ENCODE measurements around the gene DCLK2. TPM values are rescaled to one million over a fixed set of nuclear protein-coding genes. Genes with fewer than 3 reads are reported as not detected.

DCLK2 gene
- total RNA-seq, 1 donor from 2014 or later, result 3.4 TPM

DNA sequence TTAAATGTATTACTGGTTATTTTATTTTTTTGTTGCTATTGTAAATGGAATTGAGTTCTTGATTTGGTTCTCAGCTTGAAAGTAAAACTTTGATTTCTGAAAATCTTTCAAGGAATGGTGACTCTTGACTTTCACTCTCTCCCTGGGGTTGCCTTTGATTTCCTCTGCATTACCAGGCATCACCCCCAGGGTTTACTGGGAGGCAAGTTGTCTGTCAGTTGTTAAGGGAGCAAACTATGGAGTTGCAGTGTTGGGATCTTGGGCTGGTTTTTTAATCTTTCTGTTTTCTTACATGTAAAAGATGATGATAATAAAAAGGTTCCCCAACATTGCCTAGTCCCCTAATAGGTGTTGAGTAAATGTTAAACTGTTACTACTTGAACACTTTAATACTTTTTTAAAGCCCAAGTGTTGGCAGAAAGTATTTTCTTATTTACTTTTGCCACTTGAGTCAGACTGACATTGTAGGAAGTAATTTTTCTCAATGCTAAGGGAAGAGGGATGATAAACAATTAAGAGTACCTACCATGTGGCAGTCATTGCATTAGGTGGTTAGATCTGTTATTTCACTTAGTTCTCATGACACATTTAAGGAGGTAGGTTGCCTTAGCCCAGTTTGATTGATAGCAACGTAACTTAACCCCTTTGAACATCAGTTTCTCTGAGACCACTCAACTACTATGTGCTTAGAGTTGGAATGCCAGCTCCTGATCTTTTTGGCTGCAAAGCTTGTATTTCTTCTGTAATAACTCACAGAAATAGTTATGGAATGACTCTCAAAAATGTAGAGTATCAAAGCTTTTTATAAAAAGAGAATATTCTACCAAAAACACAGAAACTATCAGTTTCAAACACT lies 67.1 kb downstream of the DCLK2 start:
- Histone ChIP-seq H3K4me3 (ENCODE audit: low read depth, low read length) (no peak overlapping the region), H3K27me3 (ENCODE audit: control insufficient read depth, insufficient read depth, low read length) (no peaks in the 10 kb centered on the region), H3K36me3 (ENCODE audit: control insufficient read depth, insufficient read depth, low read length) (no peaks in the 10 kb centered on the region)
- peak; percentile 22 for TF ChIP-seq CTCF (IDR thresholded peaks at IDR 0.05; ENCODE audit: insufficient read depth, low read length, poor library complexity, severe bottlenecking)
- no peak for DNase-seq (ENCODE audit: low read depth)

GRCh38 chr4:150145946-150146340 lies 67.7 kb downstream of the DCLK2 start:
- H3K36me3 ChIP-seq (ENCODE audit: control insufficient read depth, insufficient read depth, low read length), result no peaks in the 10 kb centered on the region
- no peaks in the 10 kb centered on the region for H3K27me3 ChIP-seq (ENCODE audit: control insufficient read depth, insufficient read depth, low read length)
- no peak overlapping the region for H3K4me3 ChIP-seq (ENCODE audit: low read depth, low read length)
- TF ChIP-seq CTCF (IDR thresholded peaks at IDR 0.05; ENCODE audit: insufficient read depth, low read length, poor library complexity, severe bottlenecking), result no peak
- DNase-seq (ENCODE audit: low read depth), result no peak

GRCh38 chr4:150149381-150149780 lies 71.1 kb downstream of the DCLK2 start:
- no peak for TF ChIP-seq CTCF (IDR thresholded peaks at IDR 0.05; ENCODE audit: insufficient read depth, low read length, poor library complexity, severe bottlenecking)
- Histone ChIP-seq H3K4me3 (ENCODE audit: low read depth, low read length) (no peak overlapping the region), H3K36me3 (ENCODE audit: control insufficient read depth, insufficient read depth, low read length) (no peaks in the 10 kb centered on the region), H3K27me3 (ENCODE audit: control insufficient read depth, insufficient read depth, low read length) (no peaks in the 10 kb centered on the region)
- DNase-seq (ENCODE audit: low read depth), result no peak

- H3K4me3 ChIP-seq (ENCODE audit: low read depth, low read length), result no peak overlapping the region
- no peak for DNase-seq (ENCODE audit: low read depth)
- no peaks in the 10 kb centered on the region for H3K27me3 ChIP-seq (ENCODE audit: control insufficient read depth, insufficient read depth, low read length)
- no peak for TF ChIP-seq CTCF (IDR thresholded peaks at IDR 0.05; ENCODE audit: insufficient read depth, low read length, poor library complexity, severe bottlenecking)
- no peaks in the 10 kb centered on the region for H3K36me3 ChIP-seq (ENCODE audit: control insufficient read depth, insufficient read depth, low read length)
These were observed 72.4 kb downstream of the DCLK2 start for GRCh38 chr4:150150629-150151062.

GRCh38 chr4:150152766-150153165 lies 74.5 kb downstream of the DCLK2 start:
- DNase-seq (ENCODE audit: low read depth), result no peak
- TF ChIP-seq CTCF (IDR thresholded peaks at IDR 0.05; ENCODE audit: insufficient read depth, low read length, poor library complexity, severe bottlenecking), result no peak
- H3K4me3 ChIP-seq (ENCODE audit: low read depth, low read length), result no peak overlapping the region
- H3K27me3 ChIP-seq (ENCODE audit: control insufficient read depth, insufficient read depth, low read length), result no peaks in the 10 kb centered on the region
- H3K36me3 ChIP-seq (ENCODE audit: control insufficient read depth, insufficient read depth, low read length), result no peaks in the 10 kb centered on the region

DNA sequence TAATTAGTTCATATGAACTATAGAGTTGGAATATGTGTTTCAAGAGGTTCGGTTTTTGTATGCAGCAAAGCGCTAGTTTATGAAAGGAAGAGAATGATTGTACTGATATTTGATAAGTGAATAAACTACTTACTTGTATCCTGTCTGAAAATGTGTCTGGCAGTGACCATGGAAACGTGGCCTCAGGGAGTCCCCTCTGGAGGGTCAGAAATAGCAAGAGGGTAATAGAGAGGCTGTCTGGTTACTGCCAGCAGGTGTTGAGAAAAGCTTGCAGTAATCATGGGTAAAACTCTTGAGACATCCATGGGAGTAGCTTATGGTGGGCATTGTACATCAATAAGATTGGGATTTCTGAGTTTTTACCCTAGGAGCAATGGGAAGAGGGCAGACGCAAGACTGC lies 77.1 kb downstream of the DCLK2 start:
- H3K27me3 ChIP-seq (ENCODE audit: control insufficient read depth, insufficient read depth, low read length), result no peaks in the 10 kb centered on the region
- no peak for DNase-seq (ENCODE audit: low read depth)
- TF ChIP-seq CTCF (IDR thresholded peaks at IDR 0.05; ENCODE audit: insufficient read depth, low read length, poor library complexity, severe bottlenecking), result no peak
- no peaks in the 10 kb centered on the region for H3K36me3 ChIP-seq (ENCODE audit: control insufficient read depth, insufficient read depth, low read length)
- H3K4me3 ChIP-seq (ENCODE audit: low read depth, low read length), result no peak overlapping the region
